Thoracic aorta (tissue), 2 donors: ENCODE results near the gene STOML1. TPM values are rescaled to one million over a fixed set of nuclear protein-coding genes. Genes with fewer than 3 reads are reported as not detected.

Experiments
- ATAC-seq: fragments of 150-250 bp; one replicate; pipeline ENCODE4 v1.8.0; 2017; ENCODE audit warnings: low read depth; ENCODE audit not compliant: insufficient number of reproducible peaks, low FRiP score
- DNase-seq: peaks from one replicate; pipeline ENCODE4 v3.0.0-alpha.2; 2020; ENCODE audit warnings: low spot score
- H3K27ac ChIP-seq, 2 donors: fragments of 200-600 bp; sonication (generic); 1 replicate in 1 of 2; 2 replicates in 1 of 2; pipeline ENCODE4 v1.5.1; 2016; ENCODE audit warnings: mild to moderate bottlenecking in 2 of 2, moderate library complexity in 2 of 2
- H3K27me3 ChIP-seq: fragments of 200-600 bp; sonication (generic); replicated peaks from 2 replicates; pipeline ENCODE4 v1.6.0; 2016; ENCODE audit warnings: mild to moderate bottlenecking; ENCODE audit not compliant: insufficient read depth
- H3K36me3 ChIP-seq: fragments of 200-600 bp; sonication (generic); one replicate; pipeline ENCODE4 v1.5.1; 2016
- H3K4me1 ChIP-seq, 2 donors: fragments of 200-600 bp; sonication (generic); 1 replicate in 1 of 2; 2 replicates in 1 of 2; pipeline versions ENCODE4 v1.5.1 to v1.6.0; 2016; ENCODE audit warnings: low read depth in 2 of 2, mild to moderate bottlenecking in 1 of 2; ENCODE audit not compliant: control insufficient read depth in 1 of 2
- H3K4me3 ChIP-seq: fragments of 200-600 bp; sonication (generic); 2 replicates; pipeline ENCODE4 v1.5.1; 2016; ENCODE audit warnings: mild to moderate bottlenecking
- H3K9me3 ChIP-seq: fragments of 200-600 bp; sonication (generic); 2 replicates; pipeline ENCODE4 v1.5.1; 2016
- CTCF ChIP-seq: fragments of 200-600 bp; sonication (generic); IDR thresholded peaks from one replicate; pipeline ENCODE4 v1.5.1; 2019; ENCODE audit warnings: antibody characterized with exemption
- total RNA-seq, 2 donors: library from RNA; depleted of rRNA; stranded (reverse); fragments of >200 nt; gene quantifications; one replicate each; pipeline versions ENCODE4 v1.1.0 to v1.2.3, GENCODE V29; 2016

The STOML1 gene
- total RNA-seq, 2 donors from 2014 or later = 23.6 to 37.9 TPM

- peak overlapping the region; percentile 21 for H3K4me3 ChIP-seq
- H3K9me3 ChIP-seq = no peaks in the 10 kb centered on the region
- no peak for DNase-seq
- peaks cover 58 to 84% of the 10 kb centered on the region in 2 donors for H3K4me1 ChIP-seq
- H3K36me3 ChIP-seq = no peaks in the 10 kb centered on the region
- no peak for ATAC-seq
- H3K27ac ChIP-seq = peak overlapping the region; percentile 84 to 88
- no peaks in the 10 kb centered on the region for H3K27me3 ChIP-seq
- TF ChIP-seq CTCF = peak; percentile 32
Observed at GRCh38 chr15:73936181-73936580, 55.9 kb downstream of the STOML1 start.

GRCh38 chr15:73935547-73935946, 56.5 kb downstream of the STOML1 start:
- Histone ChIP-seq H3K27me3 (no peaks in the 10 kb centered on the region), H3K36me3 (no peaks in the 10 kb centered on the region), H3K9me3 (no peaks in the 10 kb centered on the region), H3K4me3 (no peak overlapping the region), H3K27ac (peak overlapping the region; percentile 49 to 88), H3K4me1 (peaks cover 55 to 84% of the 10 kb centered on the region in 2 donors)
- DNase-seq (no peak), ATAC-seq (no peak)
- no peak for TF ChIP-seq CTCF

DNA sequence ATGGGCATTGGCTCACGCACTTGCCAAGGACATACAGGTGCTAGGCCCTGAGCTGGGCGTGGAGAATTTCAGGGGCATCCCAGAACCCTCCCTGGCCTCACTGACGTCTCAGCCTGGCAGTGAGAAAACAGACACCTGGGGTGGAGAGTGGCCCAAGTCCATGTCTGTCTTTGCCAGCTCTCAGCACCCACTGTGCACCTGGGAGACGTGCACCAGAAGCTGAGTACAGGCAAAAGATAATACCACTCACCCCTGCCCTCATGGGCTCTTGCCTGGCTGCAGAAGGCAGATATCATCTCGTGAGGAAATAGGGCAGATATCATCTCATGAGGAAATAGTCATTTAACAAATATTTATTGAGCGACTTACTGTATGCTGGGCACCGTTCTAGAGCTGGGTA, 57.8 kb downstream of the STOML1 start:
- H3K9me3 ChIP-seq = no peaks in the 10 kb centered on the region
- DNase-seq (no peak), ATAC-seq (no peak)
- H3K4me1 ChIP-seq = peaks cover 50 to 84% of the 10 kb centered on the region in 2 donors
- no peaks in the 10 kb centered on the region for H3K36me3 ChIP-seq
- no peak overlapping the region for H3K4me3 ChIP-seq
- no peak overlapping the region for H3K27ac ChIP-seq
- no peaks in the 10 kb centered on the region for H3K27me3 ChIP-seq
- no peak for TF ChIP-seq CTCF

- H3K27me3 ChIP-seq = no peaks in the 10 kb centered on the region
- ATAC-seq (no peak), DNase-seq (no peak)
- H3K27ac ChIP-seq = peak overlapping the region; percentile 52 to 97
- no peaks in the 10 kb centered on the region for H3K9me3 ChIP-seq
- H3K4me1 ChIP-seq = peaks cover 48 to 83% of the 10 kb centered on the region in 2 donors
- TF ChIP-seq CTCF = no peak
- H3K4me3 ChIP-seq = no peak overlapping the region
- no peaks in the 10 kb centered on the region for H3K36me3 ChIP-seq
Observed at GRCh38 chr15:73932381-73933191, 59.5 kb downstream of the STOML1 start.

GRCh38 chr15:73931441-73931840, 60.7 kb downstream of the STOML1 start:
- no peaks in the 10 kb centered on the region for H3K9me3 ChIP-seq
- H3K4me1 ChIP-seq = peaks cover 38 to 71% of the 10 kb centered on the region in 2 donors
- no peak overlapping the region for H3K4me3 ChIP-seq
- TF ChIP-seq CTCF = no peak
- H3K27ac ChIP-seq = peak overlapping the region; percentile 97
- no peaks in the 10 kb centered on the region for H3K36me3 ChIP-seq
- DNase-seq (no peak), ATAC-seq (no peak)
- H3K27me3 ChIP-seq = no peaks in the 10 kb centered on the region
